Astrocyte (in vitro differentiated cells and primary cell): Measurements from ENCODE around the gene KRT78. TPM values are rescaled to one million over a fixed set of nuclear protein-coding genes. Genes with fewer than 3 reads are reported as not detected.
A peak's percentile ranks its signal among the peaks of the same experiment; 100 is the strongest.

Source experiments
- DNase-seq: peaks from one replicate; pipeline ENCODE4 v3.0.0-alpha.2; 2010; ENCODE audit warnings: low read depth
- FAIRE-seq: peaks from 2 replicates; lab custom pipeline; 2011; peaks lifted over from hg19 to GRCh38; lab: Jason Lieb, UNC
- H2AFZ ChIP-seq: 2 replicates; pipeline ENCODE4 v1.6.0; 2012; ENCODE audit warnings: low read depth, low read length, inconsistent platforms
- H3K27ac ChIP-seq: 2 replicates; pipeline ENCODE4 v1.5.1; 2011; ENCODE audit warnings: low read depth, low read length, inconsistent platforms
- H3K27me3 ChIP-seq: 2 replicates; pipeline ENCODE4 v1.6.0; 2011; ENCODE audit warnings: low read length, inconsistent platforms; ENCODE audit not compliant: insufficient read depth
- H3K36me3 ChIP-seq: 2 replicates; pipeline ENCODE4 v1.5.1; 2011; ENCODE audit warnings: low read length, inconsistent platforms; ENCODE audit not compliant: insufficient read depth
- H3K4me1 ChIP-seq: 2 replicates; pipeline ENCODE4 v1.5.1; 2011; ENCODE audit warnings: low read length, inconsistent platforms; ENCODE audit not compliant: insufficient read depth
- H3K4me2 ChIP-seq: 2 replicates; pipeline ENCODE4 v1.6.0; 2012; ENCODE audit warnings: low read length, inconsistent platforms
- H3K4me3 ChIP-seq: 2 replicates; pipeline ENCODE4 v1.5.1; 2011; ENCODE audit warnings: low read depth, mild to moderate bottlenecking, low read length, inconsistent platforms; ENCODE audit not compliant: insufficient read depth
- H3K79me2 ChIP-seq: 2 replicates; pipeline ENCODE4 v1.6.0; 2012; ENCODE audit warnings: mild to moderate bottlenecking, low read length, inconsistent platforms; ENCODE audit not compliant: insufficient read depth
- H3K9ac ChIP-seq: 2 replicates; pipeline ENCODE4 v1.6.0; 2012; ENCODE audit warnings: mild to moderate bottlenecking, low read length, inconsistent platforms
- H3K9me3 ChIP-seq: 2 replicates; pipeline ENCODE4 v1.5.1; 2012; ENCODE audit warnings: low read depth, mild to moderate bottlenecking, low read length, inconsistent platforms; ENCODE audit not compliant: insufficient read depth
- H4K20me1 ChIP-seq: 2 replicates; pipeline ENCODE4 v1.6.0; 2012; ENCODE audit warnings: low read length, inconsistent platforms; ENCODE audit not compliant: insufficient read depth
- H3K27ac Mint-ChIP-seq: one replicate; pipeline ENCODE4 v1.8.0; 2021; ENCODE audit warnings: mild to moderate bottlenecking, mixed read lengths; ENCODE audit not compliant: unreplicated experiment
- H3K27me3 Mint-ChIP-seq: one replicate; pipeline ENCODE4 v1.8.0; 2021; ENCODE audit warnings: low read depth, mixed read lengths; ENCODE audit not compliant: unreplicated experiment
- H3K36me3 Mint-ChIP-seq: one replicate; pipeline ENCODE4 v1.8.0; 2021; ENCODE audit warnings: low read depth, mixed read lengths; ENCODE audit not compliant: unreplicated experiment
- H3K4me1 Mint-ChIP-seq: one replicate; pipeline ENCODE4 v1.8.0; 2021; ENCODE audit warnings: low read depth, mixed read lengths; ENCODE audit not compliant: unreplicated experiment
- H3K4me3 Mint-ChIP-seq: one replicate; pipeline ENCODE4 v1.8.0; 2021; ENCODE audit warnings: mild to moderate bottlenecking, moderate library complexity, mixed read lengths; ENCODE audit not compliant: unreplicated experiment
- H3K9me3 Mint-ChIP-seq: one replicate; pipeline ENCODE4 v1.8.0; 2021; ENCODE audit warnings: mild to moderate bottlenecking, mixed read lengths; ENCODE audit not compliant: unreplicated experiment
- CTCF ChIP-seq: IDR thresholded peaks from 2 replicates; pipeline ENCODE4 v1.5.1; 2011; ENCODE audit warnings: low read depth, mild to moderate bottlenecking, inconsistent platforms, low read length, moderate library complexity; ENCODE audit not compliant: insufficient read depth
- EZH2 ChIP-seq: IDR thresholded peaks from 2 replicates; pipeline ENCODE4 v1.6.1; 2012; ENCODE audit warnings: mild to moderate bottlenecking, low read length, inconsistent platforms; ENCODE audit not compliant: insufficient read depth
- total RNA-seq: library from RNA; stranded (reverse); gene quantifications from 2 replicates; pipeline ENCODE4 v1.2.1, GENCODE V29; 2021

The KRT78 gene
- total RNA-seq, 1 donor from 2014 or later: not detected

- peaks cover 12% of the 10 kb centered on the region for H3K4me1 ChIP-seq
- H3K27ac ChIP-seq: no peak overlapping the region
- DNase-seq (no peak), FAIRE-seq (no peak)
- H3K27me3 ChIP-seq: peaks cover 9% of the 10 kb centered on the region
- no peak overlapping the region for H3K4me2 ChIP-seq
- H3K4me3 ChIP-seq: no peak overlapping the region
- no peak overlapping the region for H3K4me3 Mint-ChIP-seq
- no peak overlapping the region for H3K9ac ChIP-seq
- no peaks in the 10 kb centered on the region for H3K79me2 ChIP-seq
- H3K4me1 Mint-ChIP-seq: peaks cover 17% of the 10 kb centered on the region
- H3K27ac Mint-ChIP-seq: no peak overlapping the region
- H3K9me3 ChIP-seq: no peaks in the 10 kb centered on the region
- H3K27me3 Mint-ChIP-seq: peaks cover 29% of the 10 kb centered on the region
- H3K36me3 Mint-ChIP-seq: no peaks in the 10 kb centered on the region
- peaks cover 4% of the 10 kb centered on the region for H3K9me3 Mint-ChIP-seq
- no peak for TF ChIP-seq CTCF
- TF ChIP-seq EZH2: no peak
- no peaks in the 10 kb centered on the region for H3K36me3 ChIP-seq
- no peak overlapping the region for H2AFZ ChIP-seq
- no peaks in the 10 kb centered on the region for H4K20me1 ChIP-seq
Observed at GRCh38 chr12:52799505-52800211, 49.1 kb downstream of the KRT78 start.

- peaks cover 9% of the 10 kb centered on the region for H3K27me3 ChIP-seq
- H3K9me3 ChIP-seq: no peaks in the 10 kb centered on the region
- no peaks in the 10 kb centered on the region for H3K36me3 Mint-ChIP-seq
- H3K9ac ChIP-seq: no peak overlapping the region
- peak overlapping the region; percentile 7 for H3K27ac Mint-ChIP-seq
- no peak for FAIRE-seq
- peak; percentile 49 for DNase-seq
- peaks cover 30% of the 10 kb centered on the region for H3K27me3 Mint-ChIP-seq
- no peak overlapping the region for H3K27ac ChIP-seq
- H3K79me2 ChIP-seq: no peaks in the 10 kb centered on the region
- H3K4me3 ChIP-seq: no peak overlapping the region
- H3K9me3 Mint-ChIP-seq: peaks cover 4% of the 10 kb centered on the region
- H3K4me2 ChIP-seq: no peak overlapping the region
- no peak overlapping the region for H2AFZ ChIP-seq
- H4K20me1 ChIP-seq: no peaks in the 10 kb centered on the region
- TF ChIP-seq CTCF (no peak), EZH2 (no peak)
- peaks cover 23% of the 10 kb centered on the region for H3K4me1 Mint-ChIP-seq
- H3K4me3 Mint-ChIP-seq: peak overlapping the region; percentile 23
- peaks cover 14% of the 10 kb centered on the region for H3K4me1 ChIP-seq
- H3K36me3 ChIP-seq: no peaks in the 10 kb centered on the region
Observed at GRCh38 chr12:52798671-52799504, 49.9 kb downstream of the KRT78 start.
